Measurements from ENCODE around the gene GRPEL1. TPM values are rescaled to one million over a fixed set of nuclear protein-coding genes. Genes with fewer than 3 reads are reported as not detected.

The GRPEL1 gene
- total RNA-seq, 2 donors from 2014 or later = 26.7 to 40.1 TPM

DNA sequence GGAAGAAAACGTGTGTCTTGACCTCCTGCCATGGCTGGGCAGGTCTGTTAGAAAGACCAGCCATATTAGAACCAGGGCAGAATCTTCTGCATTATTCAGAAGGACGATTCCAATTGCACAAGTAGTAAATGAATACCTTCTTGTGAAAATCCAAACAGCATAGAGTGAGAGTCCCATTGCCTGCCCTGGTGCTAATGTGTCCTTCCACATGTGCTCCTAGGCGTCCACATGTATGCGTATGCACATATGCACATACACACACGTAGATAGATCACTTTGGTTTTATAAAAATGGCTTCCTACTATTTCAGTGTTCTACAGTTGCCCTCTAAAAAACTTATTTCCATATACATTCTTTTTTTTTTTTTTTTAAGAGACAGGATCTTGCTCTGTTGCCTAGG lies 10.2 kb upstream of the GRPEL1 start:
- ATAC-seq (ENCODE audit: insufficient number of reproducible peaks, low FRiP score, low read depth) (no peak), DNase-seq (ENCODE audit: low spot score) (no peak)
- no peak for TF ChIP-seq CTCF (IDR thresholded peaks at IDR 0.05)

GRCh38 chr4:7077371-7077770 lies 9.5 kb upstream of the GRPEL1 start:
- TF ChIP-seq CTCF (IDR thresholded peaks at IDR 0.05) = no peak
- DNase-seq (ENCODE audit: low spot score) = no peak
- no peaks in the 10 kb centered on the region for H3K4me1 ChIP-seq (ENCODE audit: control insufficient read depth in 1 of 2, low read depth in 2 of 2)

More for the DNA sequence above, 10.2 kb upstream of the GRPEL1 start:
- Histone ChIP-seq H3K36me3 (no peaks in the 10 kb centered on the region), H3K9me3 (peaks cover 3% of the 10 kb centered on the region), H3K27me3 (replicated peaks; ENCODE audit: insufficient read depth) (no peaks in the 10 kb centered on the region), H3K27ac (no peak overlapping the region), H3K4me1 (ENCODE audit: control insufficient read depth in 1 of 2, low read depth in 2 of 2) (no peaks in the 10 kb centered on the region), H3K4me3 (no peak overlapping the region)

GRCh38 chr4:7076696-7077082 lies 8.8 kb upstream of the GRPEL1 start:
- peaks cover 3% of the 10 kb centered on the region for H3K9me3 ChIP-seq
- H3K36me3 ChIP-seq = no peaks in the 10 kb centered on the region
- no peaks in the 10 kb centered on the region for H3K27me3 ChIP-seq (replicated peaks; ENCODE audit: insufficient read depth)
- ATAC-seq (ENCODE audit: insufficient number of reproducible peaks, low FRiP score, low read depth) = no peak
- no peak for DNase-seq (ENCODE audit: low spot score)
- no peak for TF ChIP-seq CTCF (IDR thresholded peaks at IDR 0.05)
- no peak overlapping the region for H3K27ac ChIP-seq
- no peaks in the 10 kb centered on the region for H3K4me1 ChIP-seq (ENCODE audit: control insufficient read depth in 1 of 2, low read depth in 2 of 2)
- H3K4me3 ChIP-seq = no peak overlapping the region

More at GRCh38 chr4:7077371-7077770, 9.5 kb upstream of the GRPEL1 start:
- H3K27ac ChIP-seq = no peak overlapping the region
- ATAC-seq (ENCODE audit: insufficient number of reproducible peaks, low FRiP score, low read depth) = no peak
- H3K36me3 ChIP-seq = no peaks in the 10 kb centered on the region
- peaks cover 3% of the 10 kb centered on the region for H3K9me3 ChIP-seq
- no peak overlapping the region for H3K4me3 ChIP-seq
- no peaks in the 10 kb centered on the region for H3K27me3 ChIP-seq (replicated peaks; ENCODE audit: insufficient read depth)

DNA sequence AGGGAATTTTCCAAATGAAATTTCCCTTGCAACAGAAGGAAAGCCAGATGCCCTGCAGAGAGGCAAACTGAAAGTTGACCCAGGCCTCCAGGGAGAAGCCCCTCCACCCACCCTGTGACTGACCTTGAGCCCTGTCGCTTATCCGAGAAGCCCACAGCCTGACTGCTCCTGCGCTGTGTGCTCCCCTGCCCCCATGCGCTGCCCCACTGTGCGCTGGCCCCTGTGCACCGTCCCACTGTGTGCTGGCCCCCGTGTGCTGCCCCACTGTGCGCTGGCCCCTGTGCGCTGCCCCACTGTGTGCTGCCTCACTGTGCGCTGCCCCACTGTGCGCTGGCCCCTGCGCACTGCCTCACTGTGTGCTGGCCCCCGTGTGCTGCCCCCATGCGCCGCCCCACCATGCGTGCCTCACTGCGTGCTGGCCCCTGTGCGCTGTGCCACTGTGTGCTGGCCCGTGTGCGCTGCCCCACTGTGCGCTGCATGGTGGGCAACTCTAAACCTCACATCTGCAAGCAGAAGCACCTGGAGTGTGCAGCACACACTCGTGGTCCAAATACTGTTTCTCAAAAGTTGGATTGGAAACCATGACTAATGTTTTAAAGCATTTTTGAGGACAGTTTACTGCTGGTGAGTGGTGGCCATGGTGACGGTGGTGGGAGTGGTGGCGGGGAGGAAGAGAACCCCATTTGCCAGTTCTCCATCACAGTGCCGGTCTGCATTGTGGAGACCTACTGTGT lies 8.3 kb upstream of the GRPEL1 start:
- ATAC-seq (ENCODE audit: insufficient number of reproducible peaks, low FRiP score, low read depth) = no peak
- H3K4me1 ChIP-seq (ENCODE audit: control insufficient read depth in 1 of 2, low read depth in 2 of 2) = no peaks in the 10 kb centered on the region
- H3K9me3 ChIP-seq = peaks cover 3% of the 10 kb centered on the region
- no peak overlapping the region for H3K27ac ChIP-seq
- H3K4me3 ChIP-seq = no peak overlapping the region
- no peak for DNase-seq (ENCODE audit: low spot score)
- no peaks in the 10 kb centered on the region for H3K36me3 ChIP-seq
- TF ChIP-seq CTCF (IDR thresholded peaks at IDR 0.05) = no peak
- H3K27me3 ChIP-seq (replicated peaks; ENCODE audit: insufficient read depth) = no peaks in the 10 kb centered on the region

DNA sequence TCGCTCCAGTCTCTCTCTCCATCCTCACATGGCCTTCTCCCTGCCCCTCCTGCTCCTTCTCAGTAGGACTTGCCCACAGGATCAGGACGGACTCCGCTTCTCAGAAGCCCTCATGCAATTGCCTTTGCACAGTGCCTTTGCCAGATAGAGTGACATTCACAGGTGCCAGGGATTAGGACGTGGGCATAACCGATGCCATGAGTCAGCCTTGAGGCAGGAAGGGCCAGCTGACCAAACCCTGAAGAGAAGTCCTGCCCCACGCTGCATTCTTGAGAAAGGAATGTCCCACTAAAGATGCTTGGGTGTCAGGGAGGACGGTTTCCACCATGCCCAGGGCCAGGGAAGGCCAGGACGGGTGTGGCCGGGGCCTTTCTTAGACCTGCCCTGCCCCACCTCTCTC lies 6.6 kb upstream of the GRPEL1 start:
- no peak overlapping the region for H3K4me3 ChIP-seq
- no peaks in the 10 kb centered on the region for H3K9me3 ChIP-seq
- no peak for TF ChIP-seq CTCF (IDR thresholded peaks at IDR 0.05)
- H3K4me1 ChIP-seq (ENCODE audit: control insufficient read depth in 1 of 2, low read depth in 2 of 2) = peaks cover 3% of the 10 kb centered on the region in 2 donors
- DNase-seq (ENCODE audit: low spot score) (no peak), ATAC-seq (ENCODE audit: insufficient number of reproducible peaks, low FRiP score, low read depth) (no peak)
- no peaks in the 10 kb centered on the region for H3K27me3 ChIP-seq (replicated peaks; ENCODE audit: insufficient read depth)
- H3K36me3 ChIP-seq = no peaks in the 10 kb centered on the region
- H3K27ac ChIP-seq = no peak overlapping the region
